ENCODE measurements around the gene TBC1D16. TPM values are rescaled to one million over a fixed set of nuclear protein-coding genes. Genes with fewer than 3 reads are reported as not detected.

Gene TBC1D16
- total RNA-seq, 1 experiment from 2014 or later: 96.1 TPM

DNA sequence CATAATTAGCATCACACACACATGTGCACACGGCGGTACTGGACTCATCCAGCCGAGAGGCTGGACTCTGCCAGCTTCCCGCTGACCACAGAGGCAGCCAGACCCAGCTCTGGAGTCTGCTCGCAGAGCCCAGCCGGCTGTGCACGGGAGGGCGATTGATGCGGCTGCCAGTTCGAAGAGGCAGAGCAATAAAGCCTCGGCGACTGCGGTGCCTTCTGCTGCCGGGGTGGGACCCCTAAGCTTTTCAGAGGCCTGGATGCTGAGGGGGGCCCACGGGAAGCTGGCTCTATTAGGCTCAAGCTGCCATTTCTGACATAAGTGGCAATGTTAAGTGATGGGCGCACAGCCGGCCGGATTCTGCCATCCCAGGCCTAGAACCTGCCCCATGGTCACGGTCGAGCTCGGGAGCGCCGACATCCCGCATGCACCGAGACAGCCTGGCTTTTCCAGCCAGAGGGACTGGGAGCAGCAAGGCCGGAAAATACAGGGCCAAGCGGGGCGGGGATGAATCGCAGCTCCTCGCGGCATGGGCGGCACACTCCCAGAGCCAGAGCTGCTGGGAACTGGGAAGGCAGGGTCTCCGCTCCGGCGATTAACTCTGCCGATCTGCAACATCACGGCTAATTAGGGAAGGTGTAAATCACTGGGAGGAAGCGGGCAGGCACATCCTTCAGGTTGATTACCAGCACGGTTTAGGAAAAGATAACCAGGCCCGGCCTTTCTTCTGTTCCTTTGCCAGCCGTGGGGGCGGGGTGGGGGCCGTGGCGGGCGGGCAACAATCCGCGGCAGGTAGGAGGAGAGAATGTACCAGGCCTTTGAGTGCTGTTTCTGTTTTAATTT, 57.7 kb downstream of the TBC1D16 start:
- Mint-ChIP-seq H3K27me3 (ENCODE audit: low read depth) (no peaks in the 10 kb centered on the region), H3K4me1 (peaks cover 15% of the 10 kb centered on the region), H3K4me3 (no peak overlapping the region), H3K36me3 (no peaks in the 10 kb centered on the region), H3K27ac (no peak overlapping the region), H3K9me3 (no peaks in the 10 kb centered on the region)
- TF ChIP-seq, protein P1, sequence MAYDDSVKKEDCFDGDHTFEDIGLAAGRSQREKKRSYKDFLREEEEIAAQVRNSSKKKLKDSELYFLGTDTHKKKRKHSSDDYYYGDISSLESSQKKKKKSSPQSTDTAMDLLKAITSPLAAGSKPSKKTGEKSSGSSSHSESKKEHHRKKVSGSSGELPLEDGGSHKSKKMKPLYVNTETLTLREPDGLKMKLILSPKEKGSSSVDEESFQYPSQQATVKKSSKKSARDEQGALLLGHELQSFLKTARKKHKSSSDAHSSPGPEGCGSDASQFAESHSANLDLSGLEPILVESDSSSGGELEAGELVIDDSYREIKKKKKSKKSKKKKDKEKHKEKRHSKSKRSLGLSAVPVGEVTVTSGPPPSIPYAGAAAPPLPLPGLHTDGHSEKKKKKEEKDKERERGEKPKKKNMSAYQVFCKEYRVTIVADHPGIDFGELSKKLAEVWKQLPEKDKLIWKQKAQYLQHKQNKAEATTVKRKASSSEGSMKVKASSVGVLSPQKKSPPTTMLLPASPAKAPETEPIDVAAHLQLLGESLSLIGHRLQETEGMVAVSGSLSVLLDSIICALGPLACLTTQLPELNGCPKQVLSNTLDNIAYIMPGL (CRISPR knock-in tag; IDR thresholded peaks at IDR 0.05): no peak
- no peak for DNase-seq (ENCODE audit: low spot score)
- ATAC-seq: no peak
- POLR2A ChIA-PET: no interaction called here
- CTCF ChIA-PET: interaction anchor here (0.6 to 3.2 kb wide), 6 partner anchors 7 to 232 kb away, joined by 3 to 13 read pairs (median 4); no protein-coding TSS in a partner anchor

- no peaks in the 10 kb centered on the region for H3K9me3 Mint-ChIP-seq
- TF ChIP-seq ETV6 (CRISPR knock-in tag; IDR thresholded peaks at IDR 0.05): no peak
- peaks cover 3% of the 10 kb centered on the region for H3K36me3 Mint-ChIP-seq
- H3K27ac Mint-ChIP-seq: peak overlapping the region; percentile 45; the same call in 1 of the 2 replicates
- H3K4me1 Mint-ChIP-seq: peaks cover 15% of the 10 kb centered on the region
- H3K27me3 Mint-ChIP-seq (ENCODE audit: low read depth): no peaks in the 10 kb centered on the region
- ChIA-PET CTCF (interaction anchor here (1.2 to 3.3 kb wide), 5 partner anchors 31 to 147 kb away, joined by 3 to 17 read pairs (median 4); partner anchors contain the start of gene CBX4), POLR2A (no interaction called here)
- no peak overlapping the region for H3K4me3 Mint-ChIP-seq
- DNase-seq (ENCODE audit: low spot score) (no peak), ATAC-seq (no peak)
Observed at GRCh38 chr17:79977161-79977631, 58.5 kb downstream of the TBC1D16 start.

DNA sequence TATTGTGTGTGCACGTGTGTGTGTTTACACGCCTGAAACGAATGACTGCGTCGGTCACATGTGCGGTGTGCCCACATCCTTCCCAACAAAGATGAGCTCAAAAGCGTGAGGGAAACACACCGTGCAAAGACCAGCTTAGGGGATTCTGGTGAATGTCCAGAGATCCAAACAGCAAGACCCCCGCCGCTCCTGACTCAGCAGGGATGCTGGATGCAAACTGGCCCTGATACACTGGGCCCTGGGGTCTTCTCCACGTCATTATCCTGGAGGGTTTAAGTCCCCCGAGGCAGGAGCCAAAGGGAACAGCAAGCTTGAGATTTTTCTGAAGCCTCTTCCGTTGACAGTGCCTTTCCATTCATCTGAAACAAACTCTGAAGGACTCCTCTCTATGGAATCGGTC, 59.2 kb downstream of the TBC1D16 start:
- ChIA-PET POLR2A (no interaction called here), CTCF (interaction anchor here (1.2 to 3.8 kb wide), 4 partner anchors 25 to 148 kb away, joined by 3 to 29 read pairs (median 15); partner anchors contain the start of gene CBX4)
- no peaks in the 10 kb centered on the region for H3K9me3 Mint-ChIP-seq
- peaks cover 12% of the 10 kb centered on the region for H3K4me1 Mint-ChIP-seq
- TF ChIP-seq HMGA2 (CRISPR knock-in tag; IDR thresholded peaks at IDR 0.05): no peak
- no peak for TF ChIP-seq PRRX2 (CRISPR knock-in tag; IDR thresholded peaks at IDR 0.05)
- TF ChIP-seq SP1 (CRISPR knock-in tag; conservative IDR thresholded peaks at IDR 0.05): no peak
- no peak for TF ChIP-seq ZNF671 (CRISPR knock-in tag; IDR thresholded peaks at IDR 0.05)
- TF ChIP-seq, protein P2, sequence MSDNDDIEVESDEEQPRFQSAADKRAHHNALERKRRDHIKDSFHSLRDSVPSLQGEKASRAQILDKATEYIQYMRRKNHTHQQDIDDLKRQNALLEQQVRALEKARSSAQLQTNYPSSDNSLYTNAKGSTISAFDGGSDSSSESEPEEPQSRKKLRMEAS (CRISPR knock-in tag; IDR thresholded peaks at IDR 0.05): no peak
- no peak for TF ChIP-seq CREM (CRISPR knock-in tag; IDR thresholded peaks at IDR 0.05)
- TF ChIP-seq, protein P3, sequence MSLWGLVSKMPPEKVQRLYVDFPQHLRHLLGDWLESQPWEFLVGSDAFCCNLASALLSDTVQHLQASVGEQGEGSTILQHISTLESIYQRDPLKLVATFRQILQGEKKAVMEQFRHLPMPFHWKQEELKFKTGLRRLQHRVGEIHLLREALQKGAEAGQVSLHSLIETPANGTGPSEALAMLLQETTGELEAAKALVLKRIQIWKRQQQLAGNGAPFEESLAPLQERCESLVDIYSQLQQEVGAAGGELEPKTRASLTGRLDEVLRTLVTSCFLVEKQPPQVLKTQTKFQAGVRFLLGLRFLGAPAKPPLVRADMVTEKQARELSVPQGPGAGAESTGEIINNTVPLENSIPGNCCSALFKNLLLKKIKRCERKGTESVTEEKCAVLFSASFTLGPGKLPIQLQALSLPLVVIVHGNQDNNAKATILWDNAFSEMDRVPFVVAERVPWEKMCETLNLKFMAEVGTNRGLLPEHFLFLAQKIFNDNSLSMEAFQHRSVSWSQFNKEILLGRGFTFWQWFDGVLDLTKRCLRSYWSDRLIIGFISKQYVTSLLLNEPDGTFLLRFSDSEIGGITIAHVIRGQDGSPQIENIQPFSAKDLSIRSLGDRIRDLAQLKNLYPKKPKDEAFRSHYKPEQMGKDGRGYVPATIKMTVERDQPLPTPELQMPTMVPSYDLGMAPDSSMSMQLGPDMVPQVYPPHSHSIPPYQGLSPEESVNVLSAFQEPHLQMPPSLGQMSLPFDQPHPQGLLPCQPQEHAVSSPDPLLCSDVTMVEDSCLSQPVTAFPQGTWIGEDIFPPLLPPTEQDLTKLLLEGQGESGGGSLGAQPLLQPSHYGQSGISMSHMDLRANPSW (CRISPR knock-in tag; conservative IDR thresholded peaks at IDR 0.05; ENCODE audit: low read depth): no peak
- H3K27me3 Mint-ChIP-seq (ENCODE audit: low read depth): no peaks in the 10 kb centered on the region
- no peak overlapping the region for H3K4me3 Mint-ChIP-seq
- peaks cover 8% of the 10 kb centered on the region for H3K36me3 Mint-ChIP-seq
- DNase-seq (ENCODE audit: low spot score) (no peak), ATAC-seq (no peak)
- H3K27ac Mint-ChIP-seq: peak overlapping the region; percentile 8; the same call in 1 of the 2 replicates

DNA sequence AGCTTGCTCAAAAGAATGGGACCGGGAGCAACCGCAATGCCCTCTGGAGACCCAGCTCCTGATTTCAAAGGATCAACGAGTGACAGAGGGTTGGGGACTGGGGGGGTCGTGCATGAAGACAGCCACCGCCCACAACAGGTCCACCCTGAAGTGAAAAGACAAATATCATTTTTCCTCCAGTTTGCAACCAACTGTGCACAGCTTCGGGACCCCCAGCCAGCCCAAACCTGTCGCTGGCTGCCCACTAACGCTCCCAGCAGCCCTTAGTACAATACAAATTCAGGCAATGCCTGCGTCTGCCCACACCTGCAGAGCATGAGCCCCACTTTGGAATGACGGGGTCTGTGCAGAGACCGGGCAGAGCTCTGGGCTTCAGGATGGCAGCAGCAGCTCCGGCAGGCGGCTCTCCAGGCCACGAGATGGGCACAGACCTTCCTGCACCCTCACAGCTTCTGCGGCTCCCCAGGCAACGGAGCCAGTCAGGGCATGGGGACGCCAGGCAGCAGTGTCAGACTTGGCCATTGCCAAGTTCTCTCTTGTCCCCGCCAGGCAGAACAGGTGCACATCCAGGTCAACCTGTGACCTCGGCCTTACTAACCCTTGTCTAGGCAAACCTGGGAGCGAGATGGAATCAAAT, 60.1 kb downstream of the TBC1D16 start:
- POLR2A ChIA-PET: interaction anchor here (0.7 to 1.4 kb wide), 2 partner anchors 18 to 136 kb away, joined by 3 to 4 read pairs; partner anchors contain the start of gene CBX4
- H3K9me3 Mint-ChIP-seq: no peaks in the 10 kb centered on the region
- CTCF ChIA-PET: interaction anchor here (0.6 to 3.8 kb wide), 24 partner anchors 9 to 234 kb away, joined by 3 to 29 read pairs (median 7); partner anchors contain the start of genes CBX4, CBX8 and GAA
- peaks cover 8% of the 10 kb centered on the region for H3K4me1 Mint-ChIP-seq
- H3K4me3 Mint-ChIP-seq: no peak overlapping the region
- no peak overlapping the region; the same call in 1 of the 2 replicates for H3K27ac Mint-ChIP-seq
- no peaks in the 10 kb centered on the region for H3K27me3 Mint-ChIP-seq (ENCODE audit: low read depth)
- H3K36me3 Mint-ChIP-seq: peaks cover 8% of the 10 kb centered on the region
- no peak for ATAC-seq
- no peak for DNase-seq (ENCODE audit: low spot score)
- TF ChIP-seq, protein P1 (CRISPR knock-in tag; IDR thresholded peaks at IDR 0.05): no peak
- TF ChIP-seq, protein P4, sequence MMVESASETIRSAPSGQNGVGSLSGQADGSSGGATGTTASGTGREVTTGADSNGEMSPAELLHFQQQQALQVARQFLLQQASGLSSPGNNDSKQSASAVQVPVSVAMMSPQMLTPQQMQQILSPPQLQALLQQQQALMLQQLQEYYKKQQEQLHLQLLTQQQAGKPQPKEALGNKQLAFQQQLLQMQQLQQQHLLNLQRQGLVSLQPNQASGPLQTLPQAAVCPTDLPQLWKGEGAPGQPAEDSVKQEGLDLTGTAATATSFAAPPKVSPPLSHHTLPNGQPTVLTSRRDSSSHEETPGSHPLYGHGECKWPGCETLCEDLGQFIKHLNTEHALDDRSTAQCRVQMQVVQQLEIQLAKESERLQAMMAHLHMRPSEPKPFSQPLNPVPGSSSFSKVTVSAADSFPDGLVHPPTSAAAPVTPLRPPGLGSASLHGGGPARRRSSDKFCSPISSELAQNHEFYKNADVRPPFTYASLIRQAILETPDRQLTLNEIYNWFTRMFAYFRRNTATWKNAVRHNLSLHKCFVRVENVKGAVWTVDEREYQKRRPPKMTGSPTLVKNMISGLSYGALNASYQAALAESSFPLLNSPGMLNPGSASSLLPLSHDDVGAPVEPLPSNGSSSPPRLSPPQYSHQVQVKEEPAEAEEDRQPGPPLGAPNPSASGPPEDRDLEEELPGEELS (CRISPR knock-in tag; IDR thresholded peaks at IDR 0.05): no peak
- TF ChIP-seq ZSCAN18 (CRISPR knock-in tag; IDR thresholded peaks at IDR 0.05) (no peak), ZBTB21 (CRISPR knock-in tag; IDR thresholded peaks at IDR 0.05; ENCODE audit: borderline replicate concordance) (no peak), E2F1 (CRISPR knock-in tag; IDR thresholded peaks at IDR 0.05) (no peak), SMAD4 (CRISPR knock-in tag; IDR thresholded peaks at IDR 0.05) (no peak)
